ENCODE data around the gene GAS6. TPM values are rescaled to one million over a fixed set of nuclear protein-coding genes. Genes with fewer than 3 reads are reported as not detected.

Gene GAS6
- total RNA-seq, 4 donors from 2014 or later: 317 to 697 (median 547) TPM

DNA sequence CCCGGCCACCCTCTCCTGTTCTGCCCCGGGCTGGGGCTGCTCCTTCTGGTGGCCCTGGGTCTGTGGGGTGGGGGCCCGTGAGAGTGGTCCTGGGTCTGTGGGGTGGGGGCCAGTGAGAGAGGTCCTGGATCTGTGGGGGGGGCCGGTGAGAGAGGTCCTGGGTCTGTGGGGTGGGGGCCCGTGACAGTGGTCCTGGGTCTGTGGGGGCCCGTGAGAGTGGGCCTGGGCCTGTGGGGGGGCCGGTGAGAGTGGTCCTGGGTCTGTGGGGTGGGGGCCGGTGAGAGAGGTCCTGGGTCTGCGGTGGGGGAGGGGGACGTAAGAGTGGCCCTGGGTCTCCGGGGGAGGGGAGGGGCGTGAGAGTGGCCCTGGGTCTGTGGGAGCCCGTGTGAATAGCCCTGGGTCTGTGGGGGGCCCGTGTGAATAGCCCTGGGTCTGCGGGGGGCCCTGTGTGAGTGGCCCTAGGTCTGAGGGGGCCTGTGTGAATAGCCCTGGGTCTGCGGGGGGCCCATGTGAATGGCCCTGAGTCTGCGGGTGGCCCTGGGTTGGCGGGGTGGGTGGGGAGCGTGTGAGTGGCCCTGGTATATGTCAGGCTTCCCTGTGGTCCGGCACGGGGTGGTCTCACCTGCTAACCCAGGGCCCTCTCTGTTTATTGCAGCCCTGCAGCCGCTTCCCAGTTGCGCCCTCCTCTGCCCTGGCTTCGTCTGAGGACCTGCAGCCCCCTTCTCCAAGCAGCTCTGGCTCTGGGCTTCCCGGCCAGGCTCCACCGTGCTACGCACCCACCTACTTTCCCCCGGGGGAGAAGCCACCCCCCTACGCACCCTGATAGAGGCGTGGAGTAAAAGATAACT is 52.6 kb downstream of the GAS6 start:
- Histone ChIP-seq H3K9me3 (peaks cover 0 to 23% (median 0%) of the 10 kb centered on the region in 4 donors), H3K27me3 (no peaks in the 10 kb centered on the region), H3K36me3 (no peaks in the 10 kb centered on the region), H3K27ac (no peak overlapping the region), H3K4me3 (no peak overlapping the region), H3K4me1 (peaks cover 0 to 23% (median 0%) of the 10 kb centered on the region in 4 donors)
- WGBS, 2 donors: 71 to 79% methylated on average over 11 to 22 of the region's 30 CpGs
- TF ChIP-seq, protein P1, sequence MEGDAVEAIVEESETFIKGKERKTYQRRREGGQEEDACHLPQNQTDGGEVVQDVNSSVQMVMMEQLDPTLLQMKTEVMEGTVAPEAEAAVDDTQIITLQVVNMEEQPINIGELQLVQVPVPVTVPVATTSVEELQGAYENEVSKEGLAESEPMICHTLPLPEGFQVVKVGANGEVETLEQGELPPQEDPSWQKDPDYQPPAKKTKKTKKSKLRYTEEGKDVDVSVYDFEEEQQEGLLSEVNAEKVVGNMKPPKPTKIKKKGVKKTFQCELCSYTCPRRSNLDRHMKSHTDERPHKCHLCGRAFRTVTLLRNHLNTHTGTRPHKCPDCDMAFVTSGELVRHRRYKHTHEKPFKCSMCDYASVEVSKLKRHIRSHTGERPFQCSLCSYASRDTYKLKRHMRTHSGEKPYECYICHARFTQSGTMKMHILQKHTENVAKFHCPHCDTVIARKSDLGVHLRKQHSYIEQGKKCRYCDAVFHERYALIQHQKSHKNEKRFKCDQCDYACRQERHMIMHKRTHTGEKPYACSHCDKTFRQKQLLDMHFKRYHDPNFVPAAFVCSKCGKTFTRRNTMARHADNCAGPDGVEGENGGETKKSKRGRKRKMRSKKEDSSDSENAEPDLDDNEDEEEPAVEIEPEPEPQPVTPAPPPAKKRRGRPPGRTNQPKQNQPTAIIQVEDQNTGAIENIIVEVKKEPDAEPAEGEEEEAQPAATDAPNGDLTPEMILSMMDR (IDR thresholded peaks at IDR 0.05): no peak
- TF ChIP-seq POLR2A (IDR thresholded peaks at IDR 0.05) (no peak), EP300 (IDR thresholded peaks at IDR 0.05) (no peak)
- no peak for DNase-seq (ENCODE audit: low spot score in 2 of 2)

DNA sequence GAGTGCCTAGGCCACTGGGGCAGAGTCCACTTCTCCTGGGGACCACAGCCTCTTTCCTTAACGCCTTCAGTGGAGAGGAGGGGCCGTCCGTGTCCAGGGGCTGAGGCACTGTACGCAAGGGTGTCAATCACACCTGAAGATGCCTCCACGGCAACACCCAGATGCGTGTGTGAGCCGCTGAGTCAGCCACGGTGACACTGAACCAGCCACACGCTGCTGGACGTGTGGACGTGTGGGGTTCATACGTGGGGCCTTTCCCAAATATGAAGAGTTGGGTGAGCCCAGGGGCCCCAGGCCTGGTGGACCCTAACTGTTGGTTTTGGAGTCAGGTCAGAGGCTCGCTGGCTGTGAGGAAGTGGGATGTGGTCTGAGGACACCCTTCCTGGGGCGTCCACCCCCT is 53.2 kb downstream of the GAS6 start:
- no peak for TF ChIP-seq POLR2A (IDR thresholded peaks at IDR 0.05)
- TF ChIP-seq, protein P1 (IDR thresholded peaks at IDR 0.05): no peak
- no peak for TF ChIP-seq EP300 (IDR thresholded peaks at IDR 0.05)
- Histone ChIP-seq H3K27me3 (no peaks in the 10 kb centered on the region), H3K36me3 (no peaks in the 10 kb centered on the region), H3K4me1 (peaks cover 0 to 18% (median 0%) of the 10 kb centered on the region in 4 donors), H3K9me3 (peaks cover 0 to 23% (median 0%) of the 10 kb centered on the region in 4 donors), H3K4me3 (no peak overlapping the region), H3K27ac (no peak overlapping the region)
- DNase-seq (ENCODE audit: low spot score in 2 of 2): no peak
- WGBS, 2 donors: 89 to 94% methylated on average over 12 to 13 of the region's 14 CpGs

DNA sequence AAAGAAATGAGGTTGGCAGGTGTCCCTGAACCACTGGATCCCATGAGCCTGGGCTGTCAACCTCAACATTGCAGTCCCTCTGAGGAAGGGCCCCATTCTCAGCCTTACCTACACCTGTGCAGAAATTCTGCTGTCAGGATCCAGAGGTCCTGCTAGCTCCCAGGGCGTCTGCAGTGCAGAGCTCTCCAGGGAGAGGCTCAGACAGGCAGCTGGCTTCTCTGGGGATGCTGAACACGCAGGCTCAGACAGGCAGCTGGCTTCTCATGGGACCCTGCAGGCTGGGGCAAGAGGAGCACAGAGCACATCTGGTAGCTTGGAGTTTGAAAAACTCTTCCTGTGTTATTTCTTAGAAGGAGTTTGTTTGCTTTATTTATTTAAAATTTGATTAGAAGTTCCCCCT is 53.9 kb downstream of the GAS6 start:
- 47 to 73% methylated on average over 2 of the region's 2 CpGs for WGBS, 2 donors
- Histone ChIP-seq H3K4me1 (peaks cover 0 to 18% (median 0%) of the 10 kb centered on the region in 4 donors), H3K9me3 (peaks cover 0 to 23% (median 0%) of the 10 kb centered on the region in 4 donors), H3K4me3 (no peak overlapping the region), H3K27me3 (no peaks in the 10 kb centered on the region), H3K36me3 (no peaks in the 10 kb centered on the region), H3K27ac (no peak overlapping the region)
- TF ChIP-seq EP300 (IDR thresholded peaks at IDR 0.05) (no peak), POLR2A (IDR thresholded peaks at IDR 0.05) (no peak)
- TF ChIP-seq, protein P1 (IDR thresholded peaks at IDR 0.05): no peak
- DNase-seq (ENCODE audit: low spot score in 2 of 2): no peak

DNA sequence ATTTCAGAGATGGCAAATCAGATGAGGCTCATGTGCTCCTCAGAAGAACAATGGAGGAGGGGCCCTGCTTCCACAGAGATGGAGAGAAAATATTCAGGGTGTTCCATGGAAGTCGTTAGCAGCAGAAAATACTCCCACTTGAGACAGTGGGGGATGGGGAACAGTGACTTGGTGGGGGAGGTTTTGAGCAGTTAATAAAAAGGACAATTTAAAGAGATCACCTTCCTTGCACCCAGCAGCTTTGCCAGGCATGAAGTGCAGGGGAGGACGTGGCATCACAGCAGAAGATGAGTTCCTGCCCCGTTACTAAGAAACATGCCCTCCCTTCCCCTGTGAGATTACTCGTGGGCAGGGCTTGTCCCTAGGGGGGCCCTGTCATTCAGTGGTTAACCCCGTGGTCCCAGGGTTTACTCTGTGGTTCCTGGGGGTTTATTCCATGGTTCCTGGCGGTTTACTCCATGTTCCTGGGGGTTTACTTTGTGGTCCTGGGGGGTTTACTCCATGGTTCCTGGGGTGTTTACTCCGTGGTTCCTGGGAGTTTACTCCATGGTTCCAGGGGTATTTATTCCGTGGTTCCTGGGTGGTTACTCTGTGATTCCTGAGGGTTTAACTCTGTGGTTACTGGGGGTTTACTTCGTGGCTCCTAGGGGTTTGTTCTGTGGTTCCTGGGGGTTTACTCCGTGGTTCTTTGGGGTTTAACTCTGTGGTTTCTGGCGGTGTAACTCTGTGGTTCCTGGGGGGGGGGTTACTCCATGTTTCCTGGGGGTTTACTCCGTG is 55.6 kb downstream of the GAS6 start:
- Histone ChIP-seq H3K4me3 (no peak overlapping the region), H3K4me1 (peaks cover 0 to 7% (median 0%) of the 10 kb centered on the region in 4 donors), H3K27ac (no peak overlapping the region), H3K9me3 (peaks cover 0 to 23% (median 0%) of the 10 kb centered on the region in 4 donors), H3K27me3 (no peaks in the 10 kb centered on the region), H3K36me3 (no peaks in the 10 kb centered on the region)
- DNase-seq (ENCODE audit: low spot score in 2 of 2): no peak
- TF ChIP-seq POLR2A (IDR thresholded peaks at IDR 0.05): no peak
- no peak for TF ChIP-seq EP300 (IDR thresholded peaks at IDR 0.05)
- TF ChIP-seq, protein P1 (IDR thresholded peaks at IDR 0.05): no peak
- 84 to 88% methylated on average over 12 of the region's 12 CpGs for WGBS, 2 donors
